ENCODE measurements around the gene CNGA1.
A peak's percentile ranks its signal among the peaks of the same experiment; 100 is the strongest.
"Not testable (repeated sequence)": the region's sequence is repeated elsewhere in the genome, so short reads cannot be mapped to it uniquely, and the experiment has no call there.

The CNGA1 gene

DNA sequence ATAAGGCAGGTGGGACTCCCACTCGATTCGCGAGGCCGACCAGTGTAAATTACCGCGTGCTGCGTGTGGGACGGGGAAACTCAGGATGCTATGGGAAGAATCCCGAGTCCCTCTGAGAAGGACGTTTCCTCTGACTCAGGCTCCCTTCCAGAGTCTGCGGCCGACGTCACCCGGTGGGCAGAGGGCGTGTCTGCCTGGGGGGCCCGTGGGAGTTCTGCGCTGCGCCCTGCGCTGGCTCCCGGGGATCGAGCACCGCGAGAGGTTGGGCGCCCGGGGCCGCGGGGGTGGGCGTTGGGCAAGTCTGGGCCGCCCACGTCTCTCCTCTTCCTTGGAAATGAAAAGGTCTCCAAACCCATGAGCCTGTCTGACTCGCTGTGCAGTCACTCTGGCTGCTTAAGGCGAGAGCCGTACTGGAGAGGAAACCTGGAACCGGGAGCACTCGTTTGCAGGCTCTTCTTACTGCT, 659 bp upstream of the CNGA1 start:
- Histone ChIP-seq H3K4me3 (ENCODE audit: low read length in 2 of 2) (peak overlapping the region; percentile 78 to 91), H3K27me3 (ENCODE audit: control insufficient read depth in 2 of 2, insufficient read depth in 2 of 2, low read length in 2 of 2) (peaks cover 0 to 3% of the 10 kb centered on the region in 2 donors), H3K9me3 (ENCODE audit: control insufficient read depth in 2 of 2, low read length in 2 of 2) (no peaks in the 10 kb centered on the region), H3K27ac (ENCODE audit: low read depth in 2 of 2, low read length in 2 of 2) (peak overlapping the region; percentile 82 to 88), H3K36me3 (ENCODE audit: control insufficient read depth in 2 of 2, insufficient read depth in 2 of 2, low read length in 2 of 2) (no peaks in the 10 kb centered on the region), H3K4me1 (ENCODE audit: control insufficient read depth in 2 of 2, insufficient read depth in 2 of 2, low read length in 2 of 2) (peaks cover 20 to 33% of the 10 kb centered on the region in 2 donors), H3K9ac (ENCODE audit: low read depth in 1 of 2, low read length in 2 of 2) (peak overlapping the region; percentile 80 to 86)

DNA sequence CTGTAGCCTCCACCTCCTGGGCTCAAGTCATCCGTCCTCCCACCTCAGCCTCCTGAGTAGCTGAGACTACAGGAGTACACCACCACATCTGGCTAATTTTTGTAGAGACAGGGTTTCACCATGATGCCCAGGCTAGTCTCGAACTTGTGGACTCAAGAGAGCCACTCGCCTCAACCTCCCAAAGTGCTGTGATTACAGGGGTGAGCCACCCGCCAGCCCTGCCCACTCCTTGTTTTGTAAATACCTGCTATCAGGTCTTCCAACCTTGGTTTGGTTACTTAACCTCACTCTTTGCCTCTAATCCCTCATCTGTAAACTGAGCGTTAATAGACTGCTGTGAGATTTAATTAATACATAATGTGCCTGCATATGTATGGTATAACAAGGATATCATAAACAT, 803 bp downstream of the CNGA1 start:
- H3K4me1 ChIP-seq (ENCODE audit: control insufficient read depth in 2 of 2, insufficient read depth in 2 of 2, low read length in 2 of 2): peaks cover 13 to 29% of the 10 kb centered on the region in 2 donors
- peak overlapping the region; percentile 82 to 88 for H3K27ac ChIP-seq (ENCODE audit: low read depth in 2 of 2, low read length in 2 of 2)
- H3K36me3 ChIP-seq (ENCODE audit: control insufficient read depth in 2 of 2, insufficient read depth in 2 of 2, low read length in 2 of 2): no peaks in the 10 kb centered on the region
- no peaks in the 10 kb centered on the region for H3K9me3 ChIP-seq (ENCODE audit: control insufficient read depth in 2 of 2, low read length in 2 of 2)
- peaks cover 0 to 3% of the 10 kb centered on the region in 2 donors for H3K27me3 ChIP-seq (ENCODE audit: control insufficient read depth in 2 of 2, insufficient read depth in 2 of 2, low read length in 2 of 2)
- H3K4me3 ChIP-seq (ENCODE audit: low read length in 2 of 2): peak overlapping the region; percentile 78 to 91
- H3K9ac ChIP-seq (ENCODE audit: low read depth in 1 of 2, low read length in 2 of 2): peak overlapping the region; percentile 15 to 80

DNA sequence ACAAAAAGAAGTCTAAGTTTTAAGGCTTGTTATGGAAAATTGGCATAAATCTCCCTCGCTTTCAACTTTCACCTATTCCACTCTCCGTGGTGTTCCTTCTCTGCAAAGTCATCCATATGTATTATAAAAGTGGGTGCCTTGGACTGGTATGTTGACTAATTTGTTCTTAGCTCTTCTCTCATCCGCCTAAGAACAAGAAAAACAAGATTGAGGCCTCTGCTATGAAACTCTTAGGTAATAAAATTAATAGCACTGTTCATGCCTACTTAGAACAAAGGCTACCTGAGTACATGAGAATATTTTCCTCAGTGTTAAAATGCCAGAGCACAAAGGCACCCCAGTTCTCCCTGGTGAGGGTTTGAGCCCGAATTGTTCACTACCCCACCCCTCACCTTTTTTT, 1.3 kb downstream of the CNGA1 start:
- Histone ChIP-seq H3K4me1 (ENCODE audit: control insufficient read depth in 2 of 2, insufficient read depth in 2 of 2, low read length in 2 of 2) (peaks cover 13 to 24% of the 10 kb centered on the region in 2 donors), H3K27ac (ENCODE audit: low read depth in 2 of 2, low read length in 2 of 2) (peak overlapping the region in 1 of 2 donors; percentile 82), H3K9ac (ENCODE audit: low read depth in 1 of 2, low read length in 2 of 2) (no peak overlapping the region), H3K27me3 (ENCODE audit: control insufficient read depth in 2 of 2, insufficient read depth in 2 of 2, low read length in 2 of 2) (peaks cover 0 to 3% of the 10 kb centered on the region in 2 donors), H3K4me3 (ENCODE audit: low read length in 2 of 2) (peak overlapping the region; percentile 78 to 91), H3K36me3 (ENCODE audit: control insufficient read depth in 2 of 2, insufficient read depth in 2 of 2, low read length in 2 of 2) (no peaks in the 10 kb centered on the region), H3K9me3 (ENCODE audit: control insufficient read depth in 2 of 2, low read length in 2 of 2) (no peaks in the 10 kb centered on the region)

DNA sequence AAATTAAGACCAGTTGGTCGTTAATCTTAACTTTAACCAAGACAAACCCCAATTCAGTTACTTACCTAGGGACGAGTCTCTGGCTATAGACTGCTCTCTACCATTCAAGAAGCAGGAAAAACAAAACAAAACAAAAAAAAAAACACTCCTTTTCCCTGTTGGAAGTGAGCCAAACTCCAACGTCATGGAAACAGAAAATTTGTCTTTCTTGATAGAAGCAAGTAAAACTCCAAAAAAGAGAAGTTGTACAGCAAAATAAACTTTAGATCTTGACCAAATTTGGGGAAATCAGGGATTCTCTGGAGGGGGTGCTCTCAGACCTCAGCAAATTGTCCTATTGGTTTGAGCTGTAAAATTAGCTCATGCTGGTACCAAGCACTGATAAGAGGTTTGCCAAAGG, 3.7 kb downstream of the CNGA1 start:
- Histone ChIP-seq H3K27me3 (ENCODE audit: control insufficient read depth in 2 of 2, insufficient read depth in 2 of 2, low read length in 2 of 2) (peaks cover 0 to 3% of the 10 kb centered on the region in 2 donors), H3K27ac (ENCODE audit: low read depth in 2 of 2, low read length in 2 of 2) (no peak overlapping the region), H3K9me3 (ENCODE audit: control insufficient read depth in 2 of 2, low read length in 2 of 2) (peaks cover 0 to 2% of the 10 kb centered on the region in 2 donors), H3K36me3 (ENCODE audit: control insufficient read depth in 2 of 2, insufficient read depth in 2 of 2, low read length in 2 of 2) (no peaks in the 10 kb centered on the region), H3K4me3 (ENCODE audit: low read length in 2 of 2) (no peak overlapping the region), H3K4me1 (ENCODE audit: control insufficient read depth in 2 of 2, insufficient read depth in 2 of 2, low read length in 2 of 2) (peaks cover 7 to 9% of the 10 kb centered on the region in 2 donors), H3K9ac (ENCODE audit: low read depth in 1 of 2, low read length in 2 of 2) (no peak overlapping the region)

DNA sequence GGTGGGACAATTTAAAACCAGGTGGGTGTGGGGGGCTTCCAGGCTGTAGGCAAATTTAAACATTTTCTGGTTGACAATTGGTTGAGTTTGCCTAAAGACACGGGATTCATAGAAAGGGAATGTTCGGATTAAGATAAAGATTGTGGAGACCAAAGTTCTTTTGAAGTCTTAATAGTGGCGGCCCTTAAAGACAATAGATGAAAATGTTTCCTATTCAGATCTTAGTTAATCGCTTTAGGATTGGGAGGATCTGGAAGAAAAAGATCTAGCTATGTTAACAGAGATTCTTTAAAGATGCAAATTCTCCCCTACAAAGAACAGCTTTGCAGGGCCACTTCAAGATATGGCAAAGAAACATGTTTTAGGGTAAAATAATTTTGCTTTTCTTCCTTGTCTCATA, 4.8 kb downstream of the CNGA1 start:
- peaks cover 7 to 9% of the 10 kb centered on the region in 2 donors for H3K4me1 ChIP-seq (ENCODE audit: control insufficient read depth in 2 of 2, insufficient read depth in 2 of 2, low read length in 2 of 2)
- no peaks in the 10 kb centered on the region for H3K36me3 ChIP-seq (ENCODE audit: control insufficient read depth in 2 of 2, insufficient read depth in 2 of 2, low read length in 2 of 2)
- H3K27ac ChIP-seq (ENCODE audit: low read depth in 2 of 2, low read length in 2 of 2): no peak overlapping the region
- no peak overlapping the region for H3K4me3 ChIP-seq (ENCODE audit: low read length in 2 of 2)
- peaks cover 0 to 4% of the 10 kb centered on the region in 2 donors for H3K9me3 ChIP-seq (ENCODE audit: control insufficient read depth in 2 of 2, low read length in 2 of 2)
- no peak overlapping the region for H3K9ac ChIP-seq (ENCODE audit: low read depth in 1 of 2, low read length in 2 of 2)
- H3K27me3 ChIP-seq (ENCODE audit: control insufficient read depth in 2 of 2, insufficient read depth in 2 of 2, low read length in 2 of 2): peaks cover 0 to 3% of the 10 kb centered on the region in 2 donors

DNA sequence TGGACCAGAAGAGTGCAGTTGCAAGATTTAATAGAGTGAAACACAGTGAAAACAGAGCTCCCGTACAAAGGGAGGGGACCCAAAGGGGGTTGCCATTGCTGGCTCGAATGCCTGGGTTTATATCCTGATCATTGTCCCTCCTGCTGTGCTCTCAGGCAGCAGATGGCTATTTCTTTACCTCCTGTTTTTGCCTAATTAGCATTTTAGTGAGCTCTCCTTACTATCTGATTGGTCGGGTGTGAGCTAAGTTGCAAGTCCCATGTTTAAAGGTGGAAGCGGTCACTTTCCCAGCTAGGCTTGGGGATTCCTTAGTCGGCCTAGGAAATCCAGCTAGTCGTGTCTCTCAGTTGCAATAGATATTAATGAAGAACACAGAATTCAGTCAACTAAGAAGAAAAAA, 5.6 kb downstream of the CNGA1 start:
- H3K27ac ChIP-seq (ENCODE audit: low read depth in 2 of 2, low read length in 2 of 2); H3K9ac ChIP-seq (ENCODE audit: low read depth in 1 of 2, low read length in 2 of 2); H3K27me3 ChIP-seq (ENCODE audit: control insufficient read depth in 2 of 2, insufficient read depth in 2 of 2, low read length in 2 of 2); H3K4me3 ChIP-seq (ENCODE audit: low read length in 2 of 2); H3K36me3 ChIP-seq (ENCODE audit: control insufficient read depth in 2 of 2, insufficient read depth in 2 of 2, low read length in 2 of 2); H3K4me1 ChIP-seq (ENCODE audit: control insufficient read depth in 2 of 2, insufficient read depth in 2 of 2, low read length in 2 of 2); H3K9me3 ChIP-seq (ENCODE audit: control insufficient read depth in 2 of 2, low read length in 2 of 2): not testable (repeated sequence)

DNA sequence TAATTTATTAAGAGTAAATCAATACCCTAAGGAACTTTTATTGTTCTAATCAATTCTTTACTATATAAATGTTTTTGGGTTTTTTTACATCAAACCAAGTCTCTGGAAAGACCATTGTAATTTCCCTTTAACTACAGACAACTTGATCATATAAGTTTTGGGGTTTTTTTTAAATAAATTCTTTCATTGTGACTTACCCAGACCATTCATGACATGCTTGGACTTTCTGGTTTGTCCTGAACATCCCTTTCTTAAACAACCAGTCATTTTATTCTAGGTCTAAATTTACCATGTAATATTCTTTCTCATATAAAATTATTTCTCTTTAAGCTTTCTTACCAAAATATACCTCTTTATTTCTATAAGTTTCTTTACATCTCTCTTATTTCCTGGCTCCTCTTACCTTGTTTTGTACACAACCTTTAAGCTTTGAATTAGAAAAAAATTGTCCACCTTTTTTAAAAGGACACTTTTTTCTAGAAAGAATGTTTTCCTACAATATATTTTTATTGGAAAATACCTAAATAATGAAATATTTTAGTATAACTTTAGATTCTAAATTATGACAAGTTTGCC, 8.4 kb downstream of the CNGA1 start:
- H3K9ac ChIP-seq (ENCODE audit: low read depth in 1 of 2, low read length in 2 of 2): no peak overlapping the region
- H3K9me3 ChIP-seq (ENCODE audit: control insufficient read depth in 2 of 2, low read length in 2 of 2): peaks cover 4% of the 10 kb centered on the region in 2 donors
- no peaks in the 10 kb centered on the region for H3K27me3 ChIP-seq (ENCODE audit: control insufficient read depth in 2 of 2, insufficient read depth in 2 of 2, low read length in 2 of 2)
- no peak overlapping the region for H3K27ac ChIP-seq (ENCODE audit: low read depth in 2 of 2, low read length in 2 of 2)
- no peaks in the 10 kb centered on the region for H3K4me1 ChIP-seq (ENCODE audit: control insufficient read depth in 2 of 2, insufficient read depth in 2 of 2, low read length in 2 of 2)
- H3K4me3 ChIP-seq (ENCODE audit: low read length in 2 of 2): no peak overlapping the region
- H3K36me3 ChIP-seq (ENCODE audit: control insufficient read depth in 2 of 2, insufficient read depth in 2 of 2, low read length in 2 of 2): no peaks in the 10 kb centered on the region

DNA sequence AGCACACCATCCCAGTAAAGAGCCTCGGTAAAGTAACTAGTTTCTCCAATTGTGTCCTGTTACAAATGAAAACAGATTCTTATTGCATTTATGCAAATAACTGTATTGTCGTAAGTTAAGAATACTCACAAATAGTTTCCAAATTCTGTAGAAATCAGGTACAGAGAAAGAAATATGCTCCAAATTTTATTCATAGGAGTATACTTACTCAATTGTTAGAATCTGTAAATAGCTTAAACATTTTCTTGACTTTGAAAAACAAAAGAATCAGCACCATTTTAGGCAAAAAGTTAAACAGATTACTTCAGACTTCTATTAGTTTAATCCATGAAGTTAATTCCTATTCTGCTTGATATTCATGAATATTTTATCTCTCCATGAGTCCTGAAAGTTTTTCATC, 10.7 kb downstream of the CNGA1 start:
- peaks cover 4% of the 10 kb centered on the region in 2 donors for H3K9me3 ChIP-seq (ENCODE audit: control insufficient read depth in 2 of 2, low read length in 2 of 2)
- H3K4me3 ChIP-seq (ENCODE audit: low read length in 2 of 2): no peak overlapping the region
- H3K27ac ChIP-seq (ENCODE audit: low read depth in 2 of 2, low read length in 2 of 2): no peak overlapping the region
- no peaks in the 10 kb centered on the region for H3K36me3 ChIP-seq (ENCODE audit: control insufficient read depth in 2 of 2, insufficient read depth in 2 of 2, low read length in 2 of 2)
- H3K27me3 ChIP-seq (ENCODE audit: control insufficient read depth in 2 of 2, insufficient read depth in 2 of 2, low read length in 2 of 2): no peaks in the 10 kb centered on the region
- no peak overlapping the region for H3K9ac ChIP-seq (ENCODE audit: low read depth in 1 of 2, low read length in 2 of 2)
- no peaks in the 10 kb centered on the region for H3K4me1 ChIP-seq (ENCODE audit: control insufficient read depth in 2 of 2, insufficient read depth in 2 of 2, low read length in 2 of 2)

DNA sequence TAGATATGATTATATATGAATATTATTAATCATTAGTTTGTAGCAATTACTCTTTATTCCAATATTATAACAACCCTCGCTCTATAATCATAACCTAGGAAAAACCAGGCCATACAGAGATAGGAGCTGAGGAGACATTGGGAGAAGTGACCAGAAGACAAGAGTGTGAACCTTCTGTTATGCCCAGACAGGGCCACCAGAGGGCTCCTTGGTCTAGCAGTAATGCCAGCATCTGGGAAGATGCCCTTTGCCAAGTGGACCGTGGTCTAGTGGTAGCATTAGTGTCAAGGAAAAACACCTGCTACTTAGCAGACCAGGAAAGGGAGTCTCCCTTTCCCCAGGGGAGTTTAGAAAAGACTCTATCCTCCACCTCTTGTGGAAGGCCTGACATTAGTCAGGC, 12.9 kb downstream of the CNGA1 start:
- H3K4me3 ChIP-seq (ENCODE audit: low read length in 2 of 2); H3K27ac ChIP-seq (ENCODE audit: low read depth in 2 of 2, low read length in 2 of 2); H3K27me3 ChIP-seq (ENCODE audit: control insufficient read depth in 2 of 2, insufficient read depth in 2 of 2, low read length in 2 of 2); H3K4me1 ChIP-seq (ENCODE audit: control insufficient read depth in 2 of 2, insufficient read depth in 2 of 2, low read length in 2 of 2); H3K9ac ChIP-seq (ENCODE audit: low read depth in 1 of 2, low read length in 2 of 2); H3K36me3 ChIP-seq (ENCODE audit: control insufficient read depth in 2 of 2, insufficient read depth in 2 of 2, low read length in 2 of 2): not testable (repeated sequence)
- peaks cover 4 to 11% of the 10 kb centered on the region in 2 donors for H3K9me3 ChIP-seq (ENCODE audit: control insufficient read depth in 2 of 2, low read length in 2 of 2)

DNA sequence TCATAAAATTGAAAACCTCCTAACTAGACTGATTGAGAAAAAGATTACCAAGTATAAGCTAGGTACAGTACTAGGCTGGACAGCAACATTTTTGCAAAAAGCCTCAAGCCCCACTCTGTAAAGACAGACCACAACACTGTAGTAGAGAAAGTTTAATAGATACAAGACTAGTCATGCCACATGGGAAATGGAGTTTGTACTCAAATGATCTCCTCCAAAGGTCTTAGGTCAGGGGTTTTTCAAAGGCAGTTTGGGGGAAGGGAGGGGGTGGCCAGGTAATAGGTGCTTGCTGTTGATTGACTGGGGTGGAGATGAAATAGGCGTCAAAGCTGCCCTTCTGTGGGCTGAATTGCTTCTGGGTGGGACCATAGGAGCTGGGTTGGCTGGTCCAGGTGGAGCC, 14.2 kb downstream of the CNGA1 start:
- H3K4me3 ChIP-seq (ENCODE audit: low read length in 2 of 2): no peak overlapping the region
- no peak overlapping the region for H3K9ac ChIP-seq (ENCODE audit: low read depth in 1 of 2, low read length in 2 of 2)
- H3K27ac ChIP-seq (ENCODE audit: low read depth in 2 of 2, low read length in 2 of 2): no peak overlapping the region
- no peaks in the 10 kb centered on the region for H3K27me3 ChIP-seq (ENCODE audit: control insufficient read depth in 2 of 2, insufficient read depth in 2 of 2, low read length in 2 of 2)
- H3K9me3 ChIP-seq (ENCODE audit: control insufficient read depth in 2 of 2, low read length in 2 of 2): peaks cover 4 to 6% of the 10 kb centered on the region in 2 donors
- no peaks in the 10 kb centered on the region for H3K36me3 ChIP-seq (ENCODE audit: control insufficient read depth in 2 of 2, insufficient read depth in 2 of 2, low read length in 2 of 2)
- no peaks in the 10 kb centered on the region for H3K4me1 ChIP-seq (ENCODE audit: control insufficient read depth in 2 of 2, insufficient read depth in 2 of 2, low read length in 2 of 2)

Data from mucosa of rectum (tissue), 2 donors.